Fibroblast of pulmonary artery (primary cell): ENCODE results near the gene LUZP2.

ENCODE experiments used
- DNase-seq: peaks from one replicate; pipeline ENCODE4 v3.0.0-alpha.2; 2010; ENCODE audit warnings: low read depth
- H3K4me3 ChIP-seq: replicated peaks from 2 replicates; pipeline ENCODE4 v1.5.1; 2011; ENCODE audit warnings: low read depth, mild to moderate bottlenecking, control low read depth, low read length, moderate library complexity
- CTCF ChIP-seq: IDR thresholded peaks from 2 replicates; pipeline ENCODE4 v1.5.1; 2011; ENCODE audit warnings: mild to moderate bottlenecking, control low read depth, low read length, inconsistent platforms; ENCODE audit errors: missing control alignments

LUZP2 gene

GRCh38 chr11:24833573-24833972, 336.7 kb downstream of the LUZP2 start:
- TF ChIP-seq CTCF = no peak
- H3K4me3 ChIP-seq = no peak overlapping the region
- DNase-seq = no peak

GRCh38 chr11:24837112-24837511, 340.3 kb downstream of the LUZP2 start:
- DNase-seq = no peak
- no peak for TF ChIP-seq CTCF

GRCh38 chr11:24842308-24842707, 345.5 kb downstream of the LUZP2 start:
- TF ChIP-seq CTCF = no peak
- H3K4me3 ChIP-seq = no peak overlapping the region
- no peak for DNase-seq

More at GRCh38 chr11:24837112-24837511, 340.3 kb downstream of the LUZP2 start:
- no peak overlapping the region for H3K4me3 ChIP-seq

- no peak for TF ChIP-seq CTCF
- H3K4me3 ChIP-seq = no peak overlapping the region
- no peak for DNase-seq
Observed at GRCh38 chr11:24844406-24844805, 347.6 kb downstream of the LUZP2 start.

GRCh38 chr11:24848857-24849256, 352.0 kb downstream of the LUZP2 start:
- no peak for DNase-seq
- no peak for TF ChIP-seq CTCF
- no peak overlapping the region for H3K4me3 ChIP-seq

GRCh38 chr11:24855951-24856350, 359.1 kb downstream of the LUZP2 start:
- no peak for DNase-seq
- TF ChIP-seq CTCF = no peak

GRCh38 chr11:24859801-24860300, 363.0 kb downstream of the LUZP2 start:
- DNase-seq = no peak
- TF ChIP-seq CTCF = no peak
- H3K4me3 ChIP-seq = no peak overlapping the region

More at GRCh38 chr11:24855951-24856350, 359.1 kb downstream of the LUZP2 start:
- H3K4me3 ChIP-seq = no peak overlapping the region
